ENCODE results near the gene MLF2. TPM values are rescaled to one million over a fixed set of nuclear protein-coding genes. Genes with fewer than 3 reads are reported as not detected.
"Not testable (repeated sequence)": the region's sequence is repeated elsewhere in the genome, so short reads cannot be mapped to it uniquely, and the experiment has no call there.

MLF2 gene
- total RNA-seq, 3 donors from 2014 or later (not counting 1 experiment from before 2014, with no cell fraction given), result 114 to 117 (median 116) TPM

DNA sequence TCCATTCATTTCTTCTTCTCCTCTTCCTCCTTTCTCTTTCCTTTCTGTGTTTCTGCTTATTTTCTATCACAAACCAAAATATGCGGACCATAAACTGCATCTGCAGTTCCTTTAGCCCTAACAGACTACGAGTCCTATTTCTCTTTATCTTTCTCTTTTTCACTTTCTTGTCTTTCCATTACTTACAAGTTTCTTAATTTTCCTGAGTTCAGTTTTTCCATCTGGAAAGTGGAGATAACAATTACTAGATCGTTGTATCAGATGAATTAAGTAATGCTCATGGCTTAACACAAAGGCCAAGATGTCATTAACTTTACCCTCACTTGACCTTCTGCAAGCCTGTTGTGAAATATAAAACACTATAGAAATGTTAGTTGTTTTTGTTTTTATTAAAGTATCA lies 30.1 kb downstream of the MLF2 start:
- Histone ChIP-seq H3K27me3 (ENCODE audit: control insufficient read depth, insufficient read depth, low read length) (no peaks in the 10 kb centered on the region), H3K4me1 (ENCODE audit: control insufficient read depth, insufficient read depth, low read length) (peaks cover 12% of the 10 kb centered on the region), H3K36me3 (ENCODE audit: control insufficient read depth, insufficient read depth, low read length) (peaks cover 2% of the 10 kb centered on the region), H3K9me3 (ENCODE audit: control insufficient read depth, insufficient read depth, low read length) (no peaks in the 10 kb centered on the region), H3K4me3 (ENCODE audit: low read length) (no peak overlapping the region), H3K27ac (ENCODE audit: low read length) (no peak overlapping the region)
- Mint-ChIP-seq H3K27ac (peak overlapping the region in 1 of 2 donors; percentile 93), H3K36me3 (no peaks in the 10 kb centered on the region), H3K9me3 (no peaks in the 10 kb centered on the region), H3K27me3 (ENCODE audit: low read depth in 2 of 2) (peaks cover 0 to 3% of the 10 kb centered on the region in 2 donors), H3K4me3 (peak overlapping the region; percentile 45), H3K4me1 (peaks cover 20 to 22% of the 10 kb centered on the region in 2 donors)
- ATAC-seq (no peak), DNase-seq (no peak)
- TF ChIP-seq, protein P1, sequence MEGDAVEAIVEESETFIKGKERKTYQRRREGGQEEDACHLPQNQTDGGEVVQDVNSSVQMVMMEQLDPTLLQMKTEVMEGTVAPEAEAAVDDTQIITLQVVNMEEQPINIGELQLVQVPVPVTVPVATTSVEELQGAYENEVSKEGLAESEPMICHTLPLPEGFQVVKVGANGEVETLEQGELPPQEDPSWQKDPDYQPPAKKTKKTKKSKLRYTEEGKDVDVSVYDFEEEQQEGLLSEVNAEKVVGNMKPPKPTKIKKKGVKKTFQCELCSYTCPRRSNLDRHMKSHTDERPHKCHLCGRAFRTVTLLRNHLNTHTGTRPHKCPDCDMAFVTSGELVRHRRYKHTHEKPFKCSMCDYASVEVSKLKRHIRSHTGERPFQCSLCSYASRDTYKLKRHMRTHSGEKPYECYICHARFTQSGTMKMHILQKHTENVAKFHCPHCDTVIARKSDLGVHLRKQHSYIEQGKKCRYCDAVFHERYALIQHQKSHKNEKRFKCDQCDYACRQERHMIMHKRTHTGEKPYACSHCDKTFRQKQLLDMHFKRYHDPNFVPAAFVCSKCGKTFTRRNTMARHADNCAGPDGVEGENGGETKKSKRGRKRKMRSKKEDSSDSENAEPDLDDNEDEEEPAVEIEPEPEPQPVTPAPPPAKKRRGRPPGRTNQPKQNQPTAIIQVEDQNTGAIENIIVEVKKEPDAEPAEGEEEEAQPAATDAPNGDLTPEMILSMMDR (IDR thresholded peaks at IDR 0.05), result no peak
- WGBS (ENCODE audit: insufficient coverage), result 96% methylated on average over 2 of the region's 3 CpGs
- intact Hi-C loops (cut with micrococcal nuclease), result loop anchor here (1.0 to 2.0 kb wide), 2 partner anchors 34 to 60 kb away; partner anchors contain the start of genes ING4 and ZNF384

DNA sequence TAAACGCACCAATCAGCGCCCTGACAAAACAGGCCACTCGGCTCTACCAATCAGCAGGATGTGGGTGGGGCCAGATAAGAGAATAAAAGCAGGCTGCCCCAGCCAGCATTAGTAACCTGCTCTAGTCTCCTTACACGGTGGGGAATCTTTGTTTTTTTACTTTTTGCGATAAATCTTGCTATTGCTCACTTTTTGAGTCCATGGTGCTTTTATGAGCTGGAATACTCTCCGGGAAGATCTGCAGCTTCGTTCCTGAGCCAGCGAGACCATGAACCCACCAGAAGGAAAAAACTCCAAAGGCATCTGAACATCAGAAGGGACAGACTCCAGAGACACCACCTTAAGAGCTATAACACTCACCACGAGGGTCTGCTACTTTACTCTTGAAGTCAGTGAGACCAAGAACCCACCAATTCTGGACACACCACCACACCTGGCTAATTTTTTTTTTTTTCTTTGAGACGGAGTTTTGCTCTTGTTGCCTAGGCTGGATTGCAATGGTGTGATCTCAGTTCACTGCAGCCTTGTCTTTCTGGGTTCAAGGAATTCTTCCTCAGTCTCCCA lies 36.0 kb downstream of the MLF2 start:
- no peak for DNase-seq
- Histone ChIP-seq H3K4me3 (ENCODE audit: low read length) (no peak overlapping the region), H3K4me1 (ENCODE audit: control insufficient read depth, insufficient read depth, low read length) (no peaks in the 10 kb centered on the region), H3K27ac (ENCODE audit: low read length) (no peak overlapping the region), H3K27me3 (ENCODE audit: control insufficient read depth, insufficient read depth, low read length) (no peaks in the 10 kb centered on the region), H3K36me3 (ENCODE audit: control insufficient read depth, insufficient read depth, low read length) (no peaks in the 10 kb centered on the region), H3K9me3 (ENCODE audit: control insufficient read depth, insufficient read depth, low read length) (no peaks in the 10 kb centered on the region)
- Mint-ChIP-seq H3K27me3 (ENCODE audit: low read depth in 2 of 2) (peaks cover 0 to 13% of the 10 kb centered on the region in 2 donors), H3K27ac (no peak overlapping the region), H3K9me3 (no peaks in the 10 kb centered on the region), H3K4me1 (no peaks in the 10 kb centered on the region), H3K4me3 (no peak overlapping the region), H3K36me3 (no peaks in the 10 kb centered on the region)
- intact Hi-C loops (cut with micrococcal nuclease), result no loop called here
- WGBS (ENCODE audit: insufficient coverage), result 65% methylated on average over 7 of the region's 10 CpGs
- ATAC-seq, result no peak
- TF ChIP-seq, protein P1 (IDR thresholded peaks at IDR 0.05), result no peak

DNA sequence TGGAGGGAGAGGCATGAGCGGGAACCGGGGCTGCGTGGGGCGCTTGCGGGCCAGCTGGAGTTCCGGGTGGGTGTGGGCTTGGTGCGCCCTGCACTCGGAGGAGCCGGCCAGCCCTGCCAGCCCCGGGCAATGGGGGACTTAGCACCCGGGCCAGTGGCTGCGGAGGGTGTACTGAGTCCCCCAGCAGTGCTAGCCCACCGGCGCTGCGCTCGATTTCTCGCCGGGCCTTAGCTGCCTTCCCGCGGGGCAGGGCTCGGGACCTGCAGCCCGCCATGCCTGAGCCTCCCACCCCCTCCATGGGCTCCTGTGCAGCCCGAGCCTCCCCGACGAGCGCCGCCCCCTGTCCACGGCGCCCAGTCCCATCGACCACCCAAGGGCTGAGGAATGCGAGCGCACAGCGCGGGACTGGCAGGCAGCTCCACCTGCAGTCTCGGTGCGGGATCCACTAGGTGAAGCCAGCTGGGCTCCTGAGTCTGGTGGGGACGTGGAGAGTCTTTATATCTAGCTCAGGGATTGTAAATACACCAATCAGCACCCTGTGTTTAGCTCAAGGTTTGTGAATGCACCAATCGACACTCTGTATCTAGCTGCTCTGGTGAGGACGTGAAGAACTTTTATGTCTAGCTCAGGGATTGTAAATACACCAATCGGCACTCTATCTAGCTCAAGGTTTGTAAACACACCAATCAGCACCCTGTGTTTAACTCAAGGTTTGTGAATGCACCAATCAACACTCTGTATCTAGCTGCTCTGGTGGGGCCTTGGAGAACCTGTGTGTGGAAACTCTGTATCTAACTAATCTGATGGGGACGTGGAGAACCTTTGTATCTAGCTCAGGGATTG lies 36.7 kb downstream of the MLF2 start:
- H3K4me3 ChIP-seq (ENCODE audit: low read length); H3K36me3 ChIP-seq (ENCODE audit: control insufficient read depth, insufficient read depth, low read length); H3K9me3 Mint-ChIP-seq; H3K27ac Mint-ChIP-seq; ATAC-seq; DNase-seq; H3K4me1 ChIP-seq (ENCODE audit: control insufficient read depth, insufficient read depth, low read length); H3K4me3 Mint-ChIP-seq; H3K4me1 Mint-ChIP-seq; H3K9me3 ChIP-seq (ENCODE audit: control insufficient read depth, insufficient read depth, low read length); H3K27ac ChIP-seq (ENCODE audit: low read length); H3K36me3 Mint-ChIP-seq; H3K27me3 ChIP-seq (ENCODE audit: control insufficient read depth, insufficient read depth, low read length); intact Hi-C loops (cut with micrococcal nuclease): not testable (repeated sequence)
- H3K27me3 Mint-ChIP-seq (ENCODE audit: low read depth in 2 of 2), result peaks cover 0 to 13% of the 10 kb centered on the region in 2 donors
- WGBS (ENCODE audit: insufficient coverage), result 88% methylated on average over 13 of the region's 41 CpGs

DNA sequence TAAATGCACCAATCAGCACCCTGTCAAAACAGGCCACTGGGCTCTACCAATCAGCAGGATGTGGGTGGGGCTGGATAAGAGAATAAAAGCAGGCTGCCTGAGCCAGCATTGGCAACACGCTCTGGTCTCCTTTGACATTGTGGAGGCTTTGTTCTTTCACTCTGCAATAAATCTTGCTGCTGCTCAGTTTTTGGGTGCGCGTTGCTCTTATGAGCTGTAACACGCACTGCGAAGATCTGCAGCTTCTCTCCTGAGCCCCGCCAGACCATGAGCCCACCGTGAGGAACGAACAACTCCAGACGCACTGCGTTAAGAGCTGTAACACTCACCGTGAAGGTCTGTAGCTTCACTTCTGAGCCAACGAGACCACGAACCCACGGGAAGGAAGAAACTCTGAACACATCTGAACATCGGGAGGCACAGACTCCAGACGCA lies 44.0 kb downstream of the MLF2 start:
- TF ChIP-seq, protein P1 (IDR thresholded peaks at IDR 0.05), result no peak
- no peak for ATAC-seq
- intact Hi-C loops (cut with micrococcal nuclease), result no loop called here
- Histone ChIP-seq H3K36me3 (ENCODE audit: control insufficient read depth, insufficient read depth, low read length) (no peaks in the 10 kb centered on the region), H3K27me3 (ENCODE audit: control insufficient read depth, insufficient read depth, low read length) (peaks cover 4% of the 10 kb centered on the region), H3K4me3 (ENCODE audit: low read length) (peak overlapping the region; percentile 5), H3K9me3 (ENCODE audit: control insufficient read depth, insufficient read depth, low read length) (no peaks in the 10 kb centered on the region), H3K4me1 (ENCODE audit: control insufficient read depth, insufficient read depth, low read length) (no peaks in the 10 kb centered on the region), H3K27ac (ENCODE audit: low read length) (peak overlapping the region; percentile 48)
- peaks cover 22 to 24% of the 10 kb centered on the region in 2 donors for H3K27me3 Mint-ChIP-seq (ENCODE audit: low read depth in 2 of 2)
- H3K4me3 Mint-ChIP-seq, result no peak overlapping the region
- 37% methylated on average over 16 of the region's 16 CpGs for WGBS (ENCODE audit: insufficient coverage)
- H3K9me3 Mint-ChIP-seq, result no peaks in the 10 kb centered on the region
- H3K36me3 Mint-ChIP-seq, result no peaks in the 10 kb centered on the region
- DNase-seq, result peak in 1 of 2 donors; percentile 54
- H3K4me1 Mint-ChIP-seq, result no peaks in the 10 kb centered on the region
- H3K27ac Mint-ChIP-seq, result no peak overlapping the region

DNA sequence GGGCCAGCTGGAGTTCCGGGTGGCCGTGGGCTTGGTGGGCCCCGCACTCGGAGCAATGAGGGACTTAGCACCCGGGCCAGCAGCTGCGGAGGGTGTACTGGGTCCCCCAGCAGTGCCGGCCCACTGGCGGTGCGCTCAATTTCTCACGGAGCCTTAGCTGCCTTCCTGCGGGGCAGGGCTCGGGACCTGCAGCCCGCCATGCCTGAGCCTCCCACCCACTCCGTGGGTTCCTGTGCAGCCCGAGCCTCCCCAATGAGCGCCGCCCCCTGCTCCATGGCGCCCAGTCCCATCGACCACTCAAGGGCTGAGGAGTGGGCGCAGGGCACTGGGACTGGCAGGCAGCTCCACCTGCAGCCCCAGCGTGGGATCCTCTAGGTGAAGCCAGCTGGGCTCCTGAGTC lies 44.6 kb downstream of the MLF2 start:
- H3K9me3 ChIP-seq (ENCODE audit: control insufficient read depth, insufficient read depth, low read length); H3K36me3 Mint-ChIP-seq; H3K4me1 ChIP-seq (ENCODE audit: control insufficient read depth, insufficient read depth, low read length); H3K4me3 ChIP-seq (ENCODE audit: low read length); DNase-seq; H3K27me3 ChIP-seq (ENCODE audit: control insufficient read depth, insufficient read depth, low read length); H3K4me1 Mint-ChIP-seq; H3K4me3 Mint-ChIP-seq; H3K27ac ChIP-seq (ENCODE audit: low read length); H3K27ac Mint-ChIP-seq; H3K36me3 ChIP-seq (ENCODE audit: control insufficient read depth, insufficient read depth, low read length); H3K9me3 Mint-ChIP-seq; ATAC-seq; intact Hi-C loops (cut with micrococcal nuclease): not testable (repeated sequence)
- 94% methylated on average over 21 of the region's 21 CpGs for WGBS (ENCODE audit: insufficient coverage)
- H3K27me3 Mint-ChIP-seq (ENCODE audit: low read depth in 2 of 2), result peaks cover 27 to 31% of the 10 kb centered on the region in 2 donors
